Ovary (tissue), 9 donors: ENCODE results near the gene SNX18. TPM values are rescaled to one million over a fixed set of nuclear protein-coding genes. Genes with fewer than 3 reads are reported as not detected.

Source experiments
- DNase-seq, 5 donors: peaks; one replicate each; pipeline ENCODE4 v3.0.0-alpha.2; 2019 to 2020
- H3K27ac ChIP-seq, 2 donors: fragments of 200-600 bp; one replicate each; pipeline versions ENCODE4 v1.5.1 to v1.8.0; 2019 to 2022
- H3K27me3 ChIP-seq: fragments of 200-600 bp; one replicate; pipeline ENCODE4 v1.8.0; 2022
- H3K36me3 ChIP-seq: fragments of 200-600 bp; sonication (generic); one replicate; pipeline ENCODE4 v1.5.1; 2019
- H3K4me1 ChIP-seq: one replicate; pipeline ENCODE4 v1.8.1; 2013; ENCODE audit warnings: mild to moderate bottlenecking, moderate library complexity; ENCODE audit not compliant: insufficient read depth
- H3K4me3 ChIP-seq: fragments of 200-600 bp; sonication (generic); one replicate; pipeline ENCODE4 v1.5.1; 2017
- H3K9me3 ChIP-seq, 2 donors: fragments of 200-600 bp in 1 of 2; sonication (generic) in 1 of 2; one replicate each; pipeline versions ENCODE4 v1.5.1 to v1.8.1; 2013 to 2019; ENCODE audit warnings: mild to moderate bottlenecking in 1 of 2, moderate library complexity in 1 of 2
- CTCF ChIP-seq, 3 donors: fragments of 450-650 bp in 2 of 3; fragments of 200-600 bp in 1 of 3; IDR thresholded peaks; one replicate each; pipeline versions ENCODE4 v1.5.1 to v1.8.0; 2016 to 2022; ENCODE audit warnings: antibody characterized with exemption in 3 of 3, mild to moderate bottlenecking in 1 of 3
- EP300 ChIP-seq: sonication (generic); formaldehyde crosslinking; IDR thresholded peaks from one replicate; pipeline ENCODE4 v1.6.1; 2017; ENCODE audit warnings: antibody characterized with exemption
- POLR2A ChIP-seq: fragments of 450-650 bp; IDR thresholded peaks from one replicate; pipeline ENCODE4 v1.6.1; 2017; ENCODE audit warnings: antibody characterized with exemption, mild to moderate bottlenecking, moderate library complexity
- WGBS, 3 donors: extraction: QIAGEN DNeasy Blood & Tissue Kit in 1 of 3; methylation state at CpG; one replicate each; pipeline versions ENCODE4 v1.1.5 to v1.1.7; 2013 to 2017; 5-methylcytosine and 5-hydroxymethylcytosine counted together
- intact Hi-C, 4 donors: fragments of 100-400 bp; cut with DNase I; formaldehyde crosslinking; loops; one replicate each; pipeline versions ENCODE4 v1.11.0 to v1.15.1; 2022 to 2023
- polyA plus RNA-seq, 2 donors: library from polyadenylated mRNA; stranded (reverse); fragments of 200-250 nt in 1 of 2; fragments of 350-450 nt in 1 of 2; fragmentation: Illumina TruSeq in 1 of 2; extraction: RNeasy Lipid Tissue Mini Kit (QIAGEN cat#74804) in 1 of 2; gene quantifications; one replicate each; pipeline ENCODE4 v1.2.3, GENCODE V29; 2013 to 2014
- total RNA-seq, 7 donors: library from RNA; depleted of rRNA in 2 of 7; stranded (reverse); fragments of >200 nt in 2 of 7; fragmentation: NEBNext Ultra II Directional in 3 of 7; extraction: Animal tissue kit (Norgen Biotek cat#: 25700) in 3 of 7; gene quantifications; one replicate each; pipeline versions ENCODE4 v1.1.0 to v1.2.4, GENCODE V29; 2016 to 2023
- donor health status: DM: no; HTN: no; CAD: no; lungs with moderate emphysema.
- donor health status: DM: no; HTN: no; CAD: no.
- donor health status: Bipolar disorder and iron deficiency.
- donor health status: DM: yes; HTN: yes; CAD: no.
- donor health status: DM: no; HTN: no; CAD: no.
- donor health status: DM: yes; HTN: yes; CAD: no.

The SNX18 gene
- total and polyA plus RNA-seq, 9 donors = 29.6 to 62.4 (median 45.0) TPM

GRCh38 chr5:54589786-54590185 lies 72.2 kb downstream of the SNX18 start:
- intact Hi-C loops = loop anchor here in 1 of 4 donors (2.0 kb wide), 1 partner anchor 17 kb away; no protein-coding TSS in a partner anchor
- whole genome bisulfite sequencing, 3 donors = 93 to 97% (median 97%) methylated on average over 4 of the region's 4 CpGs
- Histone ChIP-seq H3K27me3 (no peaks in the 10 kb centered on the region), H3K4me3 (no peak overlapping the region), H3K4me1 (no peaks in the 10 kb centered on the region), H3K9me3 (no peaks in the 10 kb centered on the region), H3K36me3 (no peaks in the 10 kb centered on the region), H3K27ac (no peak overlapping the region)
- no peak for TF ChIP-seq CTCF (IDR thresholded peaks at IDR 0.05)
- TF ChIP-seq EP300 = no peak
- TF ChIP-seq POLR2A = no peak
- no peak for DNase-seq

GRCh38 chr5:54590824-54591223 lies 73.3 kb downstream of the SNX18 start:
- Histone ChIP-seq H3K27me3 (no peaks in the 10 kb centered on the region), H3K9me3 (no peaks in the 10 kb centered on the region), H3K36me3 (no peaks in the 10 kb centered on the region), H3K27ac (no peak overlapping the region), H3K4me3 (no peak overlapping the region), H3K4me1 (no peaks in the 10 kb centered on the region)
- TF ChIP-seq EP300 (no peak), POLR2A (no peak), CTCF (IDR thresholded peaks at IDR 0.05) (no peak)
- no peak for DNase-seq
- 95 to 99% (median 96%) methylated on average over 3 of the region's 3 CpGs for WGBS, 3 donors
- intact Hi-C loops = loop anchor here in 1 of 4 donors (2.0 kb wide), 1 partner anchor 16 kb away; no protein-coding TSS in a partner anchor

GRCh38 chr5:54593779-54594178 lies 76.2 kb downstream of the SNX18 start:
- no peaks in the 10 kb centered on the region for H3K27me3 ChIP-seq
- no peak for DNase-seq
- no peak for TF ChIP-seq EP300
- TF ChIP-seq POLR2A = no peak
- TF ChIP-seq CTCF (IDR thresholded peaks at IDR 0.05) = no peak
- no peaks in the 10 kb centered on the region for H3K9me3 ChIP-seq
- no peak overlapping the region for H3K4me3 ChIP-seq
- no peaks in the 10 kb centered on the region for H3K4me1 ChIP-seq
- H3K36me3 ChIP-seq = no peaks in the 10 kb centered on the region
- intact Hi-C loops = no loop called here
- no peak overlapping the region for H3K27ac ChIP-seq

GRCh38 chr5:54594181-54594580 lies 76.6 kb downstream of the SNX18 start:
- no peaks in the 10 kb centered on the region for H3K4me1 ChIP-seq
- TF ChIP-seq CTCF (IDR thresholded peaks at IDR 0.05) (no peak), EP300 (no peak), POLR2A (no peak)
- no peaks in the 10 kb centered on the region for H3K9me3 ChIP-seq
- intact Hi-C loops = no loop called here
- H3K27me3 ChIP-seq = no peaks in the 10 kb centered on the region
- no peak overlapping the region for H3K27ac ChIP-seq
- H3K4me3 ChIP-seq = no peak overlapping the region
- no peak for DNase-seq
- H3K36me3 ChIP-seq = no peaks in the 10 kb centered on the region

GRCh38 chr5:54595721-54596120 lies 78.2 kb downstream of the SNX18 start:
- H3K27ac ChIP-seq = no peak overlapping the region
- intact Hi-C loops = no loop called here
- H3K9me3 ChIP-seq = no peaks in the 10 kb centered on the region
- TF ChIP-seq POLR2A (no peak), EP300 (no peak), CTCF (IDR thresholded peaks at IDR 0.05) (no peak)
- no peaks in the 10 kb centered on the region for H3K36me3 ChIP-seq
- DNase-seq = no peak
- no peak overlapping the region for H3K4me3 ChIP-seq
- no peaks in the 10 kb centered on the region for H3K4me1 ChIP-seq
- H3K27me3 ChIP-seq = no peaks in the 10 kb centered on the region
